HK-2 (cell line): ENCODE data around the gene POFUT2.

Source experiments
- DNase-seq: peaks from one replicate; pipeline ENCODE4 v3.0.0-alpha.2; 2018; ENCODE audit not compliant: unreplicated experiment

POFUT2 gene

DNA sequence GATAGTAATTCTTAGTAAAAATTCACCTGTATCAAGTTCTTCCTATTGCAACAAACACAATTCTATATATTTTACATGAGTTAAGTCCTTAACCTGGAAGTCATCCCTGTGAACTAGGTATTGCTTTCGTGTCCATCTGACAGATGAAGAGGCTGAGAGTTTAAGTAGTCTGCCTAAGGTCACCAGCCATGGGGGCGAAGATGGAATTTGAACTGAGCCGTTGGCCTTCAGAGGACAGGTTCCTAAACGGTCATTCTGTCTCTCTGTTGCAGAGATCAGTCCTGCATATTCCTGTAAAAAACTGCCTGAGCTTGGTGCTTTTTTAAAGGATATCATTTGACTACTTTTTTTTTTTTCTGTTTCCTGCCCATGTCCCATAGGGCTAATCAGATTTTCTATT is 10.2 kb upstream of the POFUT2 start:
- DNase-seq: no peak

DNA sequence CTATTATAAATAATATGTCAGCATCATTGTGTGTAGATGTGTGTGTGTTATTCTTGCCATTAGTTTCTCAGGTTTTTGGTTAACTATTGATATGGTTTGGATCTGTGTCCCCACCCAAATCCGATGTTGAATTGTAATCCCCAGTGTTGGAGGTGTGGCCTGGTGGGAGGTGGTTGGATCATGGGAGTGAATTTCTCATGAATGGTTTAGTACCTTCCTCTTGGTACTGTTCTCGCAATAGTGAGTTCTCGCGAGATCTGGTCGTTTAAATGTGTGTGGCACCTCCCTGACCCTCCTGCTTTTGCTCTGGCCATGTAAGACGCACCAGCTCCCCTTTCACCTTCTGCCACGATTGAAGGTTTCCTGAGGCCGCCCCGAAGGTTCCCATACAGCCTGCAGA is 9.6 kb upstream of the POFUT2 start:
- no peak for DNase-seq

DNA sequence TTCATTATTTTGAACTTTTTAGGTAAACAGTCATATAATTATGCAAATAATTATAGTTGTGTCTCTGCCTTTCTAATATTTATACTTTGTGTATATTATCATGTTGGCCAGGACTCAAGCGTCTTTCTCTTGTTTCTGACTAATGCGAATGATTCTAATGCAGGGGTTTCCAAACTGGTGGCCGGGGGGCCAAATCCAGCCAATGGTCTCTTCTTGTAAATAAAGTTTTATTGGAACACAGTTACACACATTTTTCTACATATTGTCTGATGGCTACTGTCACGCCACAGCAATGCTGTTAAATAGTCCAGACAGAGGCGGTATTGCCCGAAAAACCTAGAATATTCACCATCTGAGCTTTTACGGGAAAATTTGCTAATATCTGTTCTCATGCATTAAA is 8.9 kb upstream of the POFUT2 start:
- no peak for DNase-seq

DNA sequence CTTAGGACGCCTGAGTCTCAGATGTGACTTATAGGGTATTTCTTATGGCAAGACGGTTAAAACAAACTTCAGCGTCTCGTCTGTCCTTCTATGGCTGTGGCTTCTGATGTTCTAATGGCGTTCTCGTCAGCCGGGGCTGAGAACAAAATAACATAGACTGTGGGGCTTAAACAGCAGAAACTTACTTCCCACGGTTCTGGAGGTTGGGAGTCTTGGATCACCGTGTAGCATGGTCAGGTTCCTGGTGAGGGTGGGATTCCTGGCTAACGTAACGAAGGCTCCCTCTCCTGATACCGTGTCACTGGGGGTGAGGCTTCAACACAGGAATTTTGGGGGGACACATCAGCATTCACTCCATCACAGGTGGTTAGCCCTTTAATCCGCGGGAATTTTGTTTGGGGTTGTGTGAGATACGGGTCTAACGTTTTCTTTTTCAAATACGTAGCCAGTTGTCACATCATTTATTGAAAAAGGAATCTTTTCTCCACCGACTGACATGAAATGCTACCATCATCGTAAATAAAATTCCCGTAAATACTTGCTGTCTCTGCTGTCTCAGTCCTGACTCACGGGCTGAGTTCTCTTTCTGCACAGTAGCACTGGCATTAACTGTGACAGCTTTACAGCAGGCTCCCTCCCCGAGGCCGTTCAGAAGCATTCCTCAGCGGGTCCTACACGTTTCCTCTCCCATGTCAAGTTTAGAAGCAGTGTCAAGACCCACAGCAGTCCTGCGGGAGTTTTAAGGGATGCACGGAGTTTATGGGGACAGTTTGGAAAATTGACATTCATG is 8.1 kb upstream of the POFUT2 start:
- DNase-seq: no peak

DNA sequence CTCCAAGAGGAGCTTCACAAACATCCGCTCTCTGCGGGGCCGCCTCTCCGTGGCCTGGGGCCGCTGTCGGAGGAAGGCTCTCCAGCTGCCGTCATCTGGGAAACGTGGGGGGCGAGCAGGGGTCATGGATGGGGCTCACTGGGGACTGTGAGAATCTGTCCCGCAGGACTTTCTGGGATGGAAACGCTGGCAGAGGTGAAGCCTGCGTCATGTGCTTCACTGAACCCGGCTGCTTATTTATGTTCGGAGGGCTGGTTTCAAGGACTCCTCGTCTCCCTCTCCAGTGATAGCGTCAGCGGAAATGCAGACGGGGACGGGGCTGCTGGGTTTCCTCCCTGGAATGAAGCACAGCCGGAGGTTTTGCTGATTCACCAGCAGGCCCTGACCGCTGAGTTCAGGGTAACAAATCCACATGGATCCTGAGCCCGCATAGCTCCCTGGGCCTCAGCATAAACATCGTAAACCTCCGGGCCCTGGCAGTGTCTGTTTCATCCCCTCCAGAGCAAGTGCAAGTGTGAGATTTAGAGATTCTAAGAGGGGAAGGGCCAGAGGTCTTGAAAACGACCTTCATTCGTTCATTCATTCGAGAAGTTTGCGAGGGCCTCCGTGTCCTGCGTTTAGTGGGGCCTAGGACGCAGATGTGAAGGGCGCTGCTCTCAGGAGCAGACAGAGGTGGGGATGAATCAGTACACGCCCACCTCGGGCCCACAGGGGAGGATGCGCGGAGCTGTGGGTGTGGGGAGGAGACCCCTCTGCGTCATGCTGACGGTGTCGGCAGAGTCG is 7.0 kb upstream of the POFUT2 start:
- no peak for DNase-seq

DNA sequence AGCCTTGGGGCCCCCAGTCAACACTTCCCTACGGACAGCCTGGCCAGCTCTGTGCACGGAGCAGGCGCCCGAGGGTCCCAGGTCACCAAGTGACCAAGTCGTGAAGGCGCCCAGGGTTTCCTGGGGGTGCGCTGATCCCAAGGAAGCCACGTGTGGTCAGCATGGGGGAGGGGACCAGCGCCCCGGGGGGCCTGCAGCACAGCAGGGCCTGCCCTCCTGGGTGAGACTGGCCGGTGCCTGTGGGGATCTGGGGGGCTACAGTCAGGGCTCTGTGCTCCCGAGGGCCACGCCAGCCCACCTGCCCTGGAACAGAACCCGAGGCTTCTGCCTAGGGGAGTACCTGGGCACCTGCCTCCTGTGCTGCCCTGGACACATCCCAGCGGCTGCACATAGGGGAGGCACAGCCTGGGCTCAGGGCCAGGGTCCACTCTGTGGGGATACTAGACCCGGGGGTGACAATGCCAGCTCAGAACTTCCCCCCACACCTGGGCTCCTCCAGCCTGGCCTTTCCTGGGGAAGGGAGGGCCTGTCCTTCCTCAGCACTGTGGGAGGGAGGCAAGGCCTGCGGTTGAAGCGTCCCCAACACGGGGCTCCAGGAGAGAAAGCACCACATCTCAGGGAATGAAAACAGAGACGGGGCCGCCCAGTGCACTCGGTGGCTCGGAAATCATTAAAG is 6.2 kb upstream of the POFUT2 start:
- no peak for DNase-seq

DNA sequence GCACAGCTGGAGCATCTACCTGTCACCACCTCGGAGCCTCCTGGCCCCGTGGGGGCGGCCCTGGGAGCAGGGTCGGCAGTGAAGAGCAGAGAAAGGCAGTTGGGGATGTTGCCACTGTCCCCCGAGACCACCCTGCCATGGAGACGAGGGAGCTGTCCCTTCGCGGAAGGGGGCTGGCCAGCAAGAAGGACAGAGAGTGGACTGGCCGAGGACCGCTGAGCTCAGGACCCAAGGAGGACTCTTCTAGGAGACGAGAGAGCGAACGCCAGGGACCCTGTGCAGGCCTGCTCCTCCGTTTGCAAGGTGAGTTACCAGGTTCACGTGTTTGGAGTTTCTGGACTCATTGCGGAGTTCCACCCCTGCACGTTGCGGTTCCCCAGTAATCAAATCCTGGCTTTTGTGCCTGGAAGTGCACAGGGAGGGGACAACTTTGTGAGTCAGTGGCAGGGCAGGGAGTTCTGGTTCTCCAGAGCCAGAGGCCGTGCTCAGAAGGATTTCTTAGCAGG is 5.6 kb upstream of the POFUT2 start:
- DNase-seq: no peak

DNA sequence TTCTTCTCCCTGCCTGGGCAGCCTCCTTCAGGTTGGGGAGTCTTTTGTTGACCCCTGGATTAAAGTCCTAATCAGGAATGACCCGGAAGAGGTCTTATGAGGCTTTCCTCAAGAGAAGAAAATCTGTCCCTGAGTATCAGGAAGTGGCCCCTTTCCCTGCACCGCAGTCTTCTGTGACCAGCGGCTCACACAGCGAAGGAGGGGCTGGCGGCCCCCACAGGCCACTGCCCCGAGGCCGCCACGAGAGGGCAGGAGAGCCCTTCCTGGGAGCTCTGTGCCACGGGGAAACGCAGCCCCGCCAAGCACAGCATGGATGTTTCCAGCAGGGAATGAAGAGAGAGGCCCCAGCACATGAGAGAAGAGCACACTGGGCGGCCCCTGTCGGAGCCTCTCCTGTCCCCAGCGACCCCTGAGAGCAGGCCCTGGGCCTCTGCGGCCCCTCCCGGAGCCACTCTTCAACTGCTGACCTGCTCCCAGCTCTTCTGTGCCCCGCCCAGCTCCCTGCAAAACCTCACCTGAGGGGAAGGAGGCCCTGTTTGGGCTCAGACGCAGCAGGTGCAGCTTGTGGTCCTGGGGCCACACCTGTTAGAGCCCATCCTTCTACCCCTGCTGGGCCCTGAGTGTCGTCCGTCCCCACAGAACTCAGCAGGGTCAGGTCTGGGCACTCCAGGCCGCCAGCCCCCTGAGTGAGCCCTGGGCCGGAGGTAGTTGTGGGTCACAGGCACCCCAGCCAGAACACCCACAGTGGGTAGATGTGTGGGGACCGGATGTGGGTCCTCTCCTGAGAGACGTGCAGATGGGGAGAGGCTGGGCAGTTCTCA is 4.9 kb upstream of the POFUT2 start:
- peak; percentile 81 for DNase-seq

DNA sequence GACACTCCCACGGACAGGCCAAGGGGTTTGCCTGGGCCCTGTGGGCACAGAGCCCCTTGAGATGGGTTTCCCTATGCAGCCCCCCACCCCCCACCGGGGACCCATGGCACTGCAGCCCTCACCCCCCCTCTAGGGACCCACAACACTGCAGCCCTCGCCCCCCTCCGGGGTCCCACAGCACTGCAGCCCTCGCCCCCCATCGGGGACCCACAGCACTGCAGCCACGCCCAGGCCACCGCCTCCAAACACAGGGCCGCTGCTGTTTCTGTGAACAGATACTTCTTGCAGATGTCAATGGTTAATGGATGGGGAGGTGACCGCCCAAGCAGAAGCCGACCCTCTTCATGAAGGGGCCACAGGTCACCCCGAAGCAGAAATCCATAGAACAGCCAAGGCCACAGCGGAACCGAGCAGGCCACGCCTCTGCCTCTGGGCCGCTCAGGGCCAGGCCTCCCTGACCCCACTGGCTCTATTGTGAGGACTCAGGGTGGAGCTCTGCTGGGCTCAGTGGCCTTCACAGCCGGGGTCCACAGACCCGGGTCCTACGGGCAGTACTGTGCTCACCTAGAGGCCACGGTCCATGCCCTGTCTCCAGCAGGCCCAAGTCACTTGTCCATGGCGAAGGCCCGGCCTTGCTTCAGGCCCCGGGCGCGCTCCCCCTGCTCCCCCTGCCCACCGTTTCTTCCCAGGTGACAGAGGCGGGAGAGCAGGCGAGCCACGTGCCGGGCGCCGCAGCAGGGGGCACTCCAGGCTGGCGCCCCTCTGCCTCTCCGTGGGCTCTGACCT is 4.1 kb upstream of the POFUT2 start:
- no peak for DNase-seq

DNA sequence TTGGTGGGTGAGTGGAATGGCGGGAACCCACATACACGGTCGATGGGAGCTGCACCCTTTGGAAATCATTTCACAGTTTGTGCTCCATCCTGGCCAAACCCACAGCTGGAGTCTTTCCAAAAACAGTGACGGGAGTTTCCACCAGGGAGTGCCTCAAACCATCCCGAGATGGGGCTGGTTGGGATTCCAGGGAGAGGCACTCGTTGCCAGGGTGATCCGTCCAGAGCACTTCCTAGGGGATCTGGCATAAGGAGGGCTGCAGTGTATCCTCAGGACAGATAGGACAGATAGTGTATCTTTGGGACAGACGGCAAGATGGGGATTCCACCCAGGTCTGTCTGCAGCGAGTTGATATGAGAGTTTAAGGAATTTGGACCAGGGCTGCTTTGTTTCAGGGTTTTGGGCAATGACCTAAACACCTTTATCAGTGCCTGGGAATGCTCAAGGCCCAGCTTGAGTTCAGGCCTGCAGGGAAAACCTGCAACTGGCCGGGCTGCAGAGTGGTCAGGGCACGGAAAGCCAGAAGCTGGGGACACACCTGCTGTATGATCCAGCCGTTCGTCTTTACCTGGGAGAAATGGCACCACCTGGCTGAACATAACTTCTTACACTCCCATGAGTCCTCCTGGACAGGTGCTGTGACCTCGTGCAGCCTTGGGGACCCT is 3.4 kb upstream of the POFUT2 start:
- no peak for DNase-seq

DNA sequence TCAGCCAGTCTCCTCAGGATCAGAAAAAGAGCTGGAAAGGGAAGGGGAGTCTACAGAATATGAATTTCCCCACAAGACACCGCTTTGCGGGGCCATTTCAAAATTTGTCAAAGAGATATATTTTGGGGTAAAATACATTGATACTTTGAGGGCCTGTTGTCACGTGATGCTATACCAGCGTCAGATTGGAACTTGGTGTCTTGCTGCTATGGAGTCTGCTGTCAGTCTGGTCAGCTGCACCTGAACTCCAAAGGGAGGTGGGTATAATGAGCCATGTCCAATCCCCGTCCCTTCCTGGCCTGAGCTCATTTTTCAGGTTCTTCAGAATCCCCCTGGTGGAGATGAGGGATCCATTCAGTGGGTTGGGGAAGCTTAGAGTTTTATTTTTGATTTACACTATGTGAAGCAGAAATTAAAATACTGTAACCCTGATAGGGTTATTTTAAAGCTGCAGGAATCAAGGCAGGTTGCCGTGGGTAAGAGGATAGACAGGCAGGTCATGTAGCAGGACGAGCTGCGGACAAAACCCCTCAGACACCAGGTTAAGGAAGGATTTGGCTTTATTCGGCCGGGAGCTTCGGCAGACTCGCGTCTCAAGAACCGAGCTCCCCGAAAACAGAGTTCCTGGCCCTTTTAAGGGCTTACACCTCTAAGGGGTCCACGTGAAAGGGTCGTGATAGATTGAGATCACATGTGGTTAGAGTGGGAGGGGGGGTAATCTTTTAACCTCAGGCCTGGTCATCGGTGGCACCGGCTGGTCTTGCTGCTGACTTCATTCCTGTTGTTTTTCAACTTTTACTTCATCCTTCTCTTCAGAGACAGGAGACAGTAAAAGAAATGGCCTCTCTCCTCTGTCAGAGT is 2.2 kb upstream of the POFUT2 start:
- no peak for DNase-seq

DNA sequence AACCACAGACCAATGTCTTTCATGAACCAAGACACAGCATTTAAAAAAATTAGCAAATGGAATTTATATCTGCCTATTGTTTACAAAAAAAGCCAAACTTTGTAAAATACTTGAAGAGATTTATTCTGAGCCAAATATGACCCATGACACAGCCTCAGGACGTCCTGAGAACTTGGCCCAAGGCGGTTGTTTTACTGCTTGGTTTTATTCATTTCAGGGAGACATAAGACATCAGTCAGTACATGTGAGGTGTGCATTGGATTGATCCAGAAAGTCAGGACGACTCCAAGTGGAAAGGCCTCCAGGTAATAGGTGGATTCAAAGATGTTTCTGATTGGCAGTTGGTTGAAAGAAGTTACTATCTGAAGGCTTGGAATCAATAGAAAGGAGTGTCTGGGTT is 1.4 kb upstream of the POFUT2 start:
- DNase-seq: no peak

DNA sequence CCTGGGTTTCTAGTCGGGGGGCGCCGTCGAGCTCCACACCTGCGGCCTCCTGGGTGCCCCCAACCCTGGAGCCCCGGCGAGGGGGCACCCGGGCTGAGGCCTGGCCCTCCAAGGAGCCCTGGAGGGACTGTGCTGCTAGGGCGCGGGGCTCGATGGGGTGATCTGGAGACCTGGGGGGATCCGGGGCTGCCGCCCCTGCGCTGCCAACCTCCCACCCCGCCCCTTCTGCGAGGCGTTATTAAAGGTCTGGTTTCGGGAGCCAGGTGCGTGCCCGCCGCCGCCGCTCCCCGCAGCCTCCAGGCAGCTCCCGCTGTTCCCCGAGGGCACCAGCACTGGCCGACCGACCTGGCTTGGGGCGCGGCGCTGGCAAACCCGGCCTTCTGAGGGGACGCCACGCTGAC is 746 bp upstream of the POFUT2 start:
- DNase-seq: no peak

DNA sequence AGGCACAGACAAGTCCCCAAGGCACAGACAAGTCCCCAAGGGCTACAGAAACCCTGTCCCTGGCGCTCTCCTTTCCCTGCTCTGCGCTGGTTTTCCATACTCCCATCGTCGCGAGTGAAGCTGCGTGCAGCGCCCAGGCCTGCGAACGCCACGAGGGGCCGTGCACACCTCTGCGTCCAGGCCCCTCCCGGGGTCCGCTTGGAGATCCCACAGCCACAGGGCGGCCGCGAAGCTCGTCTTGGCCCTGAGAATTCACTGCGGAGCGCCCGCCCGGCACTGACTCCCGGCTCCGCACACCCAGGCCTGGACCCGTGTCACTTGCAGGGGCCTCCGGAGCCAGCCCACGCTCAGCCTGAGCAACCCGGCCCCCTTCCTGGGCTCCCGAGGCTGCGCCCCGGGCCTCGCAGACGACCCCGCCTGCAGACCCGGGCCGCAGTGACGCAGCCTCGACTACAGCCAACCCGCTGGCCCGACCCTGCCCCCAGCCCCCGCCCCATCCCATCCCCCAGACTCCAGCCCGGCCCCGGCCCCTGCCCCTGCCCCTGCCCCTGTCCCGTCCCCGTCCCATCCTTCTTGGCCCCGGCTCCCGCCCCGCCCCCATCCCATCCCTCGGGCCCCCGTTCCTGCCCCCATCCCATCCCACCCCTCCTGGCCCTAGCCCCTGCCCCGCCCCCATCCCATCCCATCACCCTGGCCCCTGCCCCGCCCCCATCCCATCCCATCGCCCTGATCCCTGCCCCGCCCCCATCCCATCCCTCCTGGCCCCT is 841 bp downstream of the POFUT2 start:
- no peak for DNase-seq

DNA sequence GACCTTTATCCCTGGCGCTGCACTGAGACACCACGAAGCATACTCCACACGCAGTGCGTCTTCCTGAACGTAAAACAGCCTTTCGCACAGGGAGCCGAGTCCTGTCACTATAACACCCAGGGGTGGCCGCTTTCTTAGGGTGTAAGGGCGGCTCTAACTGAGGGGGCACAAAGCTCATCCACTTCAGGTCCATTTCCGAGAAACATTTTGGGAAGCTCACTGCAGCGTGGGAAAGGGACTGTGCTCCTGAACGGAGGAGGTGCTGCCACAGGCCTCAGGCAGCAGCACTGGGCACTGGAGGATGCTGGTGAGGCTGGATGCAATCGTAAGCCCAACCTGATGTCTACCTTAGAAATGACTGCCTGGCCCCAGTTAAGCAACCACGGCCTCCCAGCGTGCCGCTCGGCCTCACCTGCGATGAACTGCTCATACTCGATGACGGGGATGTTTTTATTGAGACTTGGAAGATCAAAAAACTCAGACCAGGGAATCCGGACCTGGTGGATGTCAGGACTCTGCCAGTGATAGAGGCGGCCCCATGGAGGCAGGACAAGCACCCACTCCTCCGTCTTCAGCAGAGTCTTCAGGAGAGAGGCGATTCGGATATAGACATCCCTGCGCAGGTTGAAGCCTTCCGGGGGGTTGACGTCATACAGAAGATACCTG is 2.3 kb downstream of the POFUT2 start:
- DNase-seq: no peak

DNA sequence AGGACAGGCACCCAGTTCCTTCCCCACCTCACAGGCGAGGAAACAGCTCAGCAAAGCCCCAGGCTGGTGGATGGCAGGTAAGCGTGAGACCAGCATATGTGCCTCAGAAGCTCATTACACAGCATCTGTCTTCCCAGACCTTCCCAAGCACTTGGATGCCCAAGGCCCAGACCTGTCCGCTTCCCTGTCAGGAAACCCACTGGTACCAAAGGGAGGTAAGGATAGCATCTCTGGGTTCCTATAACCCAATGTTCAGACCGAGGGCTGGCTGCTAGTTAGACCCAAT is 3.3 kb downstream of the POFUT2 start:
- no peak for DNase-seq

DNA sequence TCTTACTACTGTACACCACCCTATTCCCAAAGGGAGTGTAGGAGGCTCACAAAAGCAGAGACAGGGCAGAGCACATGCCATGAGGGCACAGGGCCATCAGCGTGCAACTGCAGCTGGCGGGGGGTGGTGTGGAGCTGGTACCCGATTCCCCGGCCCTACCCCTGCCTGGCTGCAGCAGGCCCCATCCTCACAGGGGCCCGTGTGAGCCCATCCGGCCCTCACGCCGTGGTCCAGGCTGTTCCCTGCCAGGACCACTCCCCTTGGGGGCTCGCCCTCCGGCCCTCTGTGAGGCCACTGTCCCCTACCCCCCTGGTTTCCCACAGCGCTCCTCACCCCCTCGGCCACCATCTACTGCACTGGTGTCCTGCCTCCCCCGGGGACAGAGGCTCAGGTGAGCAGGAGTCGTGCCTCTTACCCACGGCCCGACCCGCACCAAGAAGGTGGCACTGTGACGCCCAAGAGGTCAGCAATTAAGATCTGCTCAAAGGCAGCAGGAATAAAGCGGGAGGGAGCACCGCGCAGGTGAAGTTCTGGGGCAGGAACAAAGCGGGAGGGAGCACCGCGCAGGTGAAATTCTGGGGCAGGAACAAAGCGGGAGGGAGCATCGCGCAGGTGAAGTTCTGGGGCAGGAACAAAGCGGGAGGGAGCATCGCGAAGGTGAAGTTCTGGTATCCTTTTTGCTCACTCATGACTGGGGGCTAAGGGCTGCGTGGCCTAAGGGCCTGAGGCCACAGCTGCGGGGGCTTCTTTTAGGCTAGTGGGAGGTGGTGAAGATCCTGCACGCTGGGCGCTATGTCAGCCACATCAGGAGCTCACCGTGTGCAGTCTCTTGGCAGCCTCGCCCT is 3.9 kb downstream of the POFUT2 start:
- DNase-seq: no peak
